ENCODE results near the gene NLGN1. TPM values are rescaled to one million over a fixed set of nuclear protein-coding genes. Genes with fewer than 3 reads are reported as not detected.

Gene NLGN1
- total RNA-seq, 1 experiment from 2014 or later: 5.2 TPM

DNA sequence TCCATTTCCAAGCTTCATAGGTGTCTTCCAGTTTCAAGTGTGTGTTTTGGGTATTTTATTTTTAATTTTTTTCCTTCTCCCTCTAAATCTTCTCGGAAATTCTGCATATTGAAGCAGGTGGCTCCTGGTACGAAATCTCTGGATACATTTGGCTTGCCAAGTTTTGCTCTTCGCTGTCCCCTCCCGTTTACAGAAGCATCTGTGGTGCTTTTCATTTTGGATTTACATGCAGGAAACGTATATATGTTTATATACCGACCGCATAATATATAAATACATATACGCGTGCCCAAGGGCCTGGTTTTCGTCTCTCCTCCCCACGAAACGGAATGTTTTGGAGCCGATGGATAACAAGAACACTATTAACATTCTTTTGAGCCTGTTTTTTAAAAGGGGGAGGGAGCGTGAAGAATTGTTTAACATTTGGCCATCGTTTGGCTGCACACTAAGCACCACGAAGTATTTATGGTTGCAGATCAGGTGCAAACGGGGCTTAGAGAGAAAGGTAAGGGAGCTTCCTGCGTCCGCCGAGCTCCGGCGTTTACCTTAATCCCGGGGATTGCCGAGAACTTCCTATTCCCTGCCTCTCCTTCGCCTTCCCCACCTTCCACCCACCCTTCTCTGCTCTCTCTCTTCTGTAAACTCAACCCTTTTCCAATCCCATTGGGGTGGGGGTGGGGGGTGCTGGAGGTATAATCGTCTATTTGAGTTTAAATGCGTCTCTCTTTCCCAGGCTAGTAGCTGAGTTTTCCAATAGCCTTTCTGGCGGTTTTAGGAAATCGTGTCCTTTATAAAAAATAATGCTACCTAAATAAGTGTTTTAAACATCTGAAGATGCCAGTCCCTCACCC is 1.1 kb upstream of the NLGN1 start:
- Histone ChIP-seq H3K27me3 (ENCODE audit: insufficient read depth, low read length) (no peaks in the 10 kb centered on the region), H3T11ph (ENCODE audit: low read length) (no peak overlapping the region), H3K14ac (ENCODE audit: insufficient read depth, low read length) (no peak overlapping the region), H3K27ac (ENCODE audit: insufficient read length, low read depth, low read length) (no peak overlapping the region), H2BK15ac (ENCODE audit: low read depth, low read length) (no peak overlapping the region), H3K79me2 (ENCODE audit: insufficient read depth, low read length) (peaks cover 3% of the 10 kb centered on the region; the same call in 1 of the 2 replicates), H2AFZ (ENCODE audit: low read length) (peak overlapping the region; percentile 14), H2BK120ac (ENCODE audit: low read depth, low read length, poor library complexity, severe bottlenecking) (no peak overlapping the region), H2AK5ac (ENCODE audit: insufficient read length, low read length) (no peak overlapping the region), H4K91ac (ENCODE audit: insufficient read length, low read depth, low read length) (no peak overlapping the region), H4K20me1 (ENCODE audit: control insufficient read depth, insufficient read depth, insufficient read length) (no peaks in the 10 kb centered on the region), H3K56ac (ENCODE audit: insufficient read length, low read depth, low read length) (no peak overlapping the region), H2BK20ac (ENCODE audit: low read depth, low read length, poor library complexity, severe bottlenecking) (no peak overlapping the region), H4K5ac (ENCODE audit: insufficient read length, low read depth, low read length) (no peak overlapping the region), H3K4me1 (ENCODE audit: insufficient read depth, low read length) (no peaks in the 10 kb centered on the region), H4K8ac (replicated peaks; ENCODE audit: insufficient read length, low read depth, low read length) (no peak overlapping the region), H3K4ac (ENCODE audit: low read depth, low read length) (no peak overlapping the region), H3K4me2 (ENCODE audit: insufficient read depth, insufficient read length, low read length) (peak overlapping the region; percentile 88), H2BK12ac (ENCODE audit: insufficient read length, low read depth, low read length) (no peak overlapping the region), H3K79me1 (ENCODE audit: insufficient read depth, low read depth, low read length, poor library complexity, severe bottlenecking) (no peaks in the 10 kb centered on the region), H3K9ac (ENCODE audit: extremely low read depth, insufficient read length, low read length) (peak overlapping the region; percentile 30), H3K23me2 (ENCODE audit: insufficient read length, low read depth, low read length, poor library complexity, severe bottlenecking) (peaks cover 21% of the 10 kb centered on the region), H3K23ac (ENCODE audit: insufficient read length, low read depth, low read length) (no peak overlapping the region), H3K18ac (ENCODE audit: insufficient read length, low read depth, low read length) (no peak overlapping the region), H2BK5ac (ENCODE audit: insufficient read length, low read length) (no peak overlapping the region), H3K9me3 (ENCODE audit: control insufficient read depth, low read depth, low read length) (no peaks in the 10 kb centered on the region)
- Mint-ChIP-seq H3K4me1 (peaks cover 25 to 31% of the 10 kb centered on the region in 2 experiments), H3K36me3 (ENCODE audit: insufficient read depth in 1 of 3, low read depth in 3 of 3) (no peaks in the 10 kb centered on the region), H3K27me3 (ENCODE audit: low read depth) (peaks cover 32% of the 10 kb centered on the region), H3K9me3 (no peaks in the 10 kb centered on the region), H3K4me3 (peak overlapping the region; percentile 90 to 99), H3K27ac (no peak overlapping the region)
- peak; percentile 50 for DNase-seq
- TF ChIP-seq, protein P1, sequence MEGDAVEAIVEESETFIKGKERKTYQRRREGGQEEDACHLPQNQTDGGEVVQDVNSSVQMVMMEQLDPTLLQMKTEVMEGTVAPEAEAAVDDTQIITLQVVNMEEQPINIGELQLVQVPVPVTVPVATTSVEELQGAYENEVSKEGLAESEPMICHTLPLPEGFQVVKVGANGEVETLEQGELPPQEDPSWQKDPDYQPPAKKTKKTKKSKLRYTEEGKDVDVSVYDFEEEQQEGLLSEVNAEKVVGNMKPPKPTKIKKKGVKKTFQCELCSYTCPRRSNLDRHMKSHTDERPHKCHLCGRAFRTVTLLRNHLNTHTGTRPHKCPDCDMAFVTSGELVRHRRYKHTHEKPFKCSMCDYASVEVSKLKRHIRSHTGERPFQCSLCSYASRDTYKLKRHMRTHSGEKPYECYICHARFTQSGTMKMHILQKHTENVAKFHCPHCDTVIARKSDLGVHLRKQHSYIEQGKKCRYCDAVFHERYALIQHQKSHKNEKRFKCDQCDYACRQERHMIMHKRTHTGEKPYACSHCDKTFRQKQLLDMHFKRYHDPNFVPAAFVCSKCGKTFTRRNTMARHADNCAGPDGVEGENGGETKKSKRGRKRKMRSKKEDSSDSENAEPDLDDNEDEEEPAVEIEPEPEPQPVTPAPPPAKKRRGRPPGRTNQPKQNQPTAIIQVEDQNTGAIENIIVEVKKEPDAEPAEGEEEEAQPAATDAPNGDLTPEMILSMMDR (conservative IDR thresholded peaks at IDR 0.05): no peak
- WGBS (ENCODE audit: extremely low coverage, insufficient read length, low lambda C conversion rate): no CpG with 5 or more reads among the region's 29 CpGs

Measured in H9 (cell line).